ENCODE results near the gene ZNF736. TPM values are rescaled to one million over a fixed set of nuclear protein-coding genes. Genes with fewer than 3 reads are reported as not detected.

The ZNF736 gene
- total RNA-seq, 4 donors from 2014 or later: 7.0 to 12.7 (median 9.2) TPM

DNA sequence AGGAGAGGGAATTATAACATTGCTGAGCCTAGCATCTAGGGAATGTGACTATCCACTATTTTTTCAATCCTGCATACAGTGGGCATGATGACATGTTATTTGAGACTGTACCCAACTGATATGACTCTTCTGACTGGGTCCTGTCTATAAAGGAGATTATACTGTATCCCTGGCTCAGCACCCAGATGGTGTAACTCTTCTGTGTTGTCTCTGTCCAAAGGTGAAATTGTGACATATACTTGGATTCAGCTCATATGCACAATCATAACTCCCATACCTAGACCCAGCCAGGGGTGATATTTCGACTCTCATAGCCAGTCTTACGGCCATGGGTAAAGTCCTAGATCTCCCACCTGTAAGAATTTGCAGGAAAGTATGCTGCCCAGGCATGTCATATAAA, 59.3 kb downstream of the ZNF736 start:
- no peak overlapping the region for H3K4me3 ChIP-seq
- no peaks in the 10 kb centered on the region for H3K36me3 ChIP-seq
- no peak overlapping the region for H3K27ac ChIP-seq
- H3K9me3 ChIP-seq: no peaks in the 10 kb centered on the region
- WGBS, 2 donors (ENCODE audit: low coverage in 1 of 2): 55 to 66% methylated on average over 2 of the region's 2 CpGs
- no peaks in the 10 kb centered on the region for H3K27me3 ChIP-seq
- no peak for DNase-seq
- no peaks in the 10 kb centered on the region for H3K4me1 ChIP-seq
- intact Hi-C loops (cut with DNase I; ENCODE audit: low total_unique reads) (loop anchor here (5.0 kb wide), 1 partner anchor 1501 kb away; no protein-coding TSS in a partner anchor), in situ Hi-C loops (cut with MboI; ENCODE audit: low pct_ligation_motif_present in 1 of 4, low pct_unique_long_range_greater_than_20kb in 1 of 4, low sequenced_read_pairs in 3 of 4) (loop anchor here in 1 of 4 donors (25.0 kb wide), 1 partner anchor 111 kb away; no protein-coding TSS in a partner anchor)
- no peak for TF ChIP-seq POLR2A (IDR thresholded peaks at IDR 0.05)

DNA sequence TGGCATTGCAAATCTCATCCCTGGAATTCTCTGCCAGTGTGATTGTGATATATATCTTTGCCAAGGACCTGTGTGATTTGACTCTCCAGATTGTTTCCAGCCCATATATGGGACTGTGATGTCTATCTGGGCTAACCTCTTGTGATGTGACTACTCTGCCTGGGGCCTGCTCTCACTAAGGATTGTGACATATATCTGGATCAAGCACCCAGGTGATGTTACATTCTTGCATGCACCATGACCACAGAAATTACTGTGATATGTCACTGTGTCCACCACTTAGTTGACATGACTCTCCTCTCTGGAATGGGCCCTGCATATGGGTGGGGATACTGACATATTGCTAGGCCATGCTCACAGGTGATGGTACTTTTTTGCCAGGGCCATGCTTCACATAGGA, 86.6 kb downstream of the ZNF736 start:
- no peaks in the 10 kb centered on the region for H3K36me3 ChIP-seq
- no peak for DNase-seq
- H3K9me3 ChIP-seq: peaks cover 0 to 3% of the 10 kb centered on the region in 2 donors
- H3K27ac ChIP-seq: no peak overlapping the region
- in situ Hi-C loops (cut with MboI; ENCODE audit: low pct_ligation_motif_present in 1 of 4, low pct_unique_long_range_greater_than_20kb in 1 of 4, low sequenced_read_pairs in 3 of 4) (no loop called here), intact Hi-C loops (cut with DNase I; ENCODE audit: low total_unique reads) (no loop called here)
- no peak overlapping the region for H3K4me3 ChIP-seq
- TF ChIP-seq POLR2AphosphoS5 (IDR thresholded peaks at IDR 0.05) (no peak), EP300 (IDR thresholded peaks at IDR 0.05; ENCODE audit: low read depth) (no peak), POLR2A (IDR thresholded peaks at IDR 0.05) (no peak)
- TF ChIP-seq, protein P1, sequence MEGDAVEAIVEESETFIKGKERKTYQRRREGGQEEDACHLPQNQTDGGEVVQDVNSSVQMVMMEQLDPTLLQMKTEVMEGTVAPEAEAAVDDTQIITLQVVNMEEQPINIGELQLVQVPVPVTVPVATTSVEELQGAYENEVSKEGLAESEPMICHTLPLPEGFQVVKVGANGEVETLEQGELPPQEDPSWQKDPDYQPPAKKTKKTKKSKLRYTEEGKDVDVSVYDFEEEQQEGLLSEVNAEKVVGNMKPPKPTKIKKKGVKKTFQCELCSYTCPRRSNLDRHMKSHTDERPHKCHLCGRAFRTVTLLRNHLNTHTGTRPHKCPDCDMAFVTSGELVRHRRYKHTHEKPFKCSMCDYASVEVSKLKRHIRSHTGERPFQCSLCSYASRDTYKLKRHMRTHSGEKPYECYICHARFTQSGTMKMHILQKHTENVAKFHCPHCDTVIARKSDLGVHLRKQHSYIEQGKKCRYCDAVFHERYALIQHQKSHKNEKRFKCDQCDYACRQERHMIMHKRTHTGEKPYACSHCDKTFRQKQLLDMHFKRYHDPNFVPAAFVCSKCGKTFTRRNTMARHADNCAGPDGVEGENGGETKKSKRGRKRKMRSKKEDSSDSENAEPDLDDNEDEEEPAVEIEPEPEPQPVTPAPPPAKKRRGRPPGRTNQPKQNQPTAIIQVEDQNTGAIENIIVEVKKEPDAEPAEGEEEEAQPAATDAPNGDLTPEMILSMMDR (IDR thresholded peaks at IDR 0.05): no peak
- H3K4me1 ChIP-seq: no peaks in the 10 kb centered on the region
- no peaks in the 10 kb centered on the region for H3K27me3 ChIP-seq

Other genes starting within 250 kb of the ZNF736 start
- not detected for gene ZNF735, start 106.8 kb upstream of the ZNF736 start, total RNA-seq
- gene ZNF679, start 85.5 kb upstream of the ZNF736 start, total RNA-seq: not detected
- 10 to 100 TPM in 1 of 4 donors, 1 to 10 TPM in 3; 3.4 to 11.1 (median 6.6) TPM for gene ZNF680, start 249.1 kb downstream of the ZNF736 start, total RNA-seq

All from transverse colon (tissue), 4 donors.